Measurements from ENCODE around the gene CDKN2B-AS1.

- TF ChIP-seq CTCF (IDR thresholded peaks at IDR 0.05) (no peak), POLR2A (IDR thresholded peaks at IDR 0.05) (no peak)
Measured at GRCh38 chr9:22049411-22049810, 54.8 kb downstream of the CDKN2B-AS1 start.
